SK-N-SH treated with all-trans-retinoic acid at 6 μM for 48 hours (cell line): ENCODE measurements around the gene ART1.
"Not testable (repeated sequence)": the region's sequence is repeated elsewhere in the genome, so short reads cannot be mapped to it uniquely, and the experiment has no call there.

Source experiments
- BACH2 ChIP-seq: fragments of 250-450 bp; sonication (Bioruptor Pico); IDR thresholded peaks from 2 replicates; pipeline ENCODE4 v1.9.0; 2021; ENCODE audit warnings: mild to moderate bottlenecking, borderline replicate concordance
- CSDC2 ChIP-seq: fragments of 250-450 bp; sonication (Bioruptor Pico); IDR thresholded peaks from 2 replicates; pipeline ENCODE4 v1.5.0; 2020; ENCODE audit warnings: mild to moderate bottlenecking, moderate library complexity
- ISL1 ChIP-seq: fragments of 250-450 bp; sonication (Bioruptor Pico); IDR thresholded peaks from 2 replicates; pipeline ENCODE4 v2.1.2; 2022; ENCODE audit warnings: mild to moderate bottlenecking, moderate library complexity
- POU6F1 ChIP-seq: fragments of 250-450 bp; sonication (Bioruptor Pico); IDR thresholded peaks from 2 replicates; pipeline ENCODE4 v1.8.0; 2021; ENCODE audit warnings: low read depth, mild to moderate bottlenecking, moderate library complexity, borderline replicate concordance
- RARB ChIP-seq: fragments of 250-450 bp; sonication (Bioruptor Pico); IDR thresholded peaks from 2 replicates; pipeline ENCODE4 v1.8.0; 2021; ENCODE audit warnings: mild to moderate bottlenecking, moderate library complexity
- ZNF565 ChIP-seq: fragments of 450-650 bp; formaldehyde crosslinking; conservative IDR thresholded peaks from 2 replicates; pipeline ENCODE4 v1.5.0; 2020; ENCODE audit warnings: low read depth, mild to moderate bottlenecking, moderate library complexity
- TF ChIP-seq, protein P1 (sequence below): fragments of 250-450 bp; sonication (Bioruptor Pico); IDR thresholded peaks from 2 replicates; pipeline ENCODE4 v1.8.0; 2020; ENCODE audit warnings: mild to moderate bottlenecking, moderate library complexity, borderline replicate concordance

GRCh38 chr11:3649374-3649773 is 4.4 kb downstream of the ART1 start:
- TF ChIP-seq CSDC2 (CRISPR knock-in tag); ZNF565 (CRISPR knock-in tag); POU6F1; ISL1 (CRISPR knock-in tag); BACH2 (CRISPR knock-in tag); RARB (CRISPR knock-in tag): not testable (repeated sequence)
- TF ChIP-seq, protein P1, sequence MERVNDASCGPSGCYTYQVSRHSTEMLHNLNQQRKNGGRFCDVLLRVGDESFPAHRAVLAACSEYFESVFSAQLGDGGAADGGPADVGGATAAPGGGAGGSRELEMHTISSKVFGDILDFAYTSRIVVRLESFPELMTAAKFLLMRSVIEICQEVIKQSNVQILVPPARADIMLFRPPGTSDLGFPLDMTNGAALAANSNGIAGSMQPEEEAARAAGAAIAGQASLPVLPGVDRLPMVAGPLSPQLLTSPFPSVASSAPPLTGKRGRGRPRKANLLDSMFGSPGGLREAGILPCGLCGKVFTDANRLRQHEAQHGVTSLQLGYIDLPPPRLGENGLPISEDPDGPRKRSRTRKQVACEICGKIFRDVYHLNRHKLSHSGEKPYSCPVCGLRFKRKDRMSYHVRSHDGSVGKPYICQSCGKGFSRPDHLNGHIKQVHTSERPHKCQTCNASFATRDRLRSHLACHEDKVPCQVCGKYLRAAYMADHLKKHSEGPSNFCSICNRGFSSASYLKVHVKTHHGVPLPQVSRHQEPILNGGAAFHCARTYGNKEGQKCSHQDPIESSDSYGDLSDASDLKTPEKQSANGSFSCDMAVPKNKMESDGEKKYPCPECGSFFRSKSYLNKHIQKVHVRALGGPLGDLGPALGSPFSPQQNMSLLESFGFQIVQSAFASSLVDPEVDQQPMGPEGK (CRISPR knock-in tag), result not testable (repeated sequence)
